NCI-H2029 treated with DMSO at 0.1 percent for 48 hours (cell line): ENCODE measurements around the gene STK11IP.

ENCODE experiments used
- DNase-seq: peaks from one replicate; lab custom pipeline; 2025; lab: John Stamatoyannopoulos, UW

STK11IP gene, protein sequence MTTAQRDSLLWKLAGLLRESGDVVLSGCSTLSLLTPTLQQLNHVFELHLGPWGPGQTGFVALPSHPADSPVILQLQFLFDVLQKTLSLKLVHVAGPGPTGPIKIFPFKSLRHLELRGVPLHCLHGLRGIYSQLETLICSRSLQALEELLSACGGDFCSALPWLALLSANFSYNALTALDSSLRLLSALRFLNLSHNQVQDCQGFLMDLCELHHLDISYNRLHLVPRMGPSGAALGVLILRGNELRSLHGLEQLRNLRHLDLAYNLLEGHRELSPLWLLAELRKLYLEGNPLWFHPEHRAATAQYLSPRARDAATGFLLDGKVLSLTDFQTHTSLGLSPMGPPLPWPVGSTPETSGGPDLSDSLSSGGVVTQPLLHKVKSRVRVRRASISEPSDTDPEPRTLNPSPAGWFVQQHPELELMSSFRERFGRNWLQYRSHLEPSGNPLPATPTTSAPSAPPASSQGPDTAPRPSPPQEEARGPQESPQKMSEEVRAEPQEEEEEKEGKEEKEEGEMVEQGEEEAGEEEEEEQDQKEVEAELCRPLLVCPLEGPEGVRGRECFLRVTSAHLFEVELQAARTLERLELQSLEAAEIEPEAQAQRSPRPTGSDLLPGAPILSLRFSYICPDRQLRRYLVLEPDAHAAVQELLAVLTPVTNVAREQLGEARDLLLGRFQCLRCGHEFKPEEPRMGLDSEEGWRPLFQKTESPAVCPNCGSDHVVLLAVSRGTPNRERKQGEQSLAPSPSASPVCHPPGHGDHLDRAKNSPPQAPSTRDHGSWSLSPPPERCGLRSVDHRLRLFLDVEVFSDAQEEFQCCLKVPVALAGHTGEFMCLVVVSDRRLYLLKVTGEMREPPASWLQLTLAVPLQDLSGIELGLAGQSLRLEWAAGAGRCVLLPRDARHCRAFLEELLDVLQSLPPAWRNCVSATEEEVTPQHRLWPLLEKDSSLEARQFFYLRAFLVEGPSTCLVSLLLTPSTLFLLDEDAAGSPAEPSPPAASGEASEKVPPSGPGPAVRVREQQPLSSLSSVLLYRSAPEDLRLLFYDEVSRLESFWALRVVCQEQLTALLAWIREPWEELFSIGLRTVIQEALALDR

DNA sequence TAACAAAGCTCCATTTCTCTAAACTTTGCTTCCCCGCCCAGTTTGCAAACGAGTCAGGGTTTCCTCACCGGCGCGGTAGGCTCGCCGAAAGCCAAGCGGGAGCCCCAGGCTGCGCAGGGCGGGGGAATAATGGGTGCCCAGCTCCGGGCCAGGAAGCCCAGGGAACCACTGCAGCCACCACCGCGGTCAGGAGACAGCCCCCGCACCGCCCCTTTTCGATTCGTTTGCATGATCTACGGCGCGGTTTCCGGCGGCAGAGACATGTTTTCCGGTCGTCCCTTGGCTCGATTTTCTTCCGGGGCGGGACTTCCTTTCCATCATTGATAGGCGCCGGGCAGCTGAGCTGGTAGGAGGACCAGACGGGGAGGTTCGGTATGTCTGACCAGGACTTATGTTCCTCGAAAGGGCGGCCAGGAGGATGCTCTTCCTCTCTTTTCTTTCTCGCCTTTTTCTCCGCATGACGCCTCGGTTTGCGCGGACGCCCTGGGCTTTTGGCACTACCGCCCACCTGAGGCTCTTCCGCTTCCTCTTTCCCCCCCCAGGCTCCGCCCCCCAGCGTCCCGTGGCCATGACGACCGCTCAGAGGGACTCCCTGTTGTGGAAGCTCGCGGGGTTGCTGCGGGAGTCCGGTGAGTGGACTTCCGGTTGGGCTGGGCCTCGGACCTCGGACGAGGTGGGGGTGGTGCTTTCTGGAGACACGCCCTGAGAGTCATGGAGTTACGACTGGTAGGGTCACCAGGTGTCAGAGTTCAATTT, at the start of gene STK11IP:
STK11IP (plus strand) TSS at position 306 of the 756 bp plus-strand sequence; CDS start at position 569, 263 bp downstream.
- peak; percentile 89 for DNase-seq

DNA sequence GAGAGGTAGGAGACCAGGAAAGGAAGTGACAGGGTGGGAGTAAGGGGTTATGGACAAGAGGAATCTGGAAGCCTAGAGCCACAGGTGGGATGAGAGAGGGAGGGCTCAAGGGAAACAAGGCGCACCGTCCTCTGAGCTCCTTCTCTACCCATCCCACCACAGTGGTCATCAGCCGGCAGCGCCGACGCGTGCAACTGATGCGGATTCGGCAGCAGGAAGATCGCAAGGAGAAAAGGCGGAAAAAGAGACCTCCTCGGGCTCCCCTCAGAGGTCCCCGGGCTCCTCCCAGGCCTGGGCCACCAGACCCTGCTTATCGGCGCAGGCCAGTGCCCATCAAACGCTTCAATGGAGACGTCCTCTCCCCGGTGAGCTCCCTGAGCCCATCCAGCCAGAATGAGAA, 48.7 kb upstream of the STK11IP start:
- no peak for DNase-seq

DNA sequence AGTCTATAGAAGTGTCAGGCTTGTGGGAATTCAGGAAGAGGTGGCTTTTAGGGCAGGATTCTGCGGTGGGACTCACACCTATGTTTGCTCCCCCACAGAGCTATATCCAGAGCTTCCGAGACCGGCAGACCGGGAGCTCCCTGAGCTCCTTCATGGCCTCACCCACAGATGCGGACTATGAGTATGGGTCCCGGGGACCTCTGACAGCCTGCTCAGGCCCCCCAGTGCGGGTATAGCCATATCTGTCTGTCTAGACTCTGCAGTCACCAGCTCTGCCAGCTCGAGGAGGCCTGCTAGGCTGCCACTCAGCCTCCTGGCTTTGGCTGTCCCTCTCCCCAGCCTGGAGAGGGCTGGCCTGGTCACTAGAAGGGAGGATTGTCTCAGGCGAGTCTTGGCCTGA, 48.0 kb upstream of the STK11IP start:
- no peak for DNase-seq

DNA sequence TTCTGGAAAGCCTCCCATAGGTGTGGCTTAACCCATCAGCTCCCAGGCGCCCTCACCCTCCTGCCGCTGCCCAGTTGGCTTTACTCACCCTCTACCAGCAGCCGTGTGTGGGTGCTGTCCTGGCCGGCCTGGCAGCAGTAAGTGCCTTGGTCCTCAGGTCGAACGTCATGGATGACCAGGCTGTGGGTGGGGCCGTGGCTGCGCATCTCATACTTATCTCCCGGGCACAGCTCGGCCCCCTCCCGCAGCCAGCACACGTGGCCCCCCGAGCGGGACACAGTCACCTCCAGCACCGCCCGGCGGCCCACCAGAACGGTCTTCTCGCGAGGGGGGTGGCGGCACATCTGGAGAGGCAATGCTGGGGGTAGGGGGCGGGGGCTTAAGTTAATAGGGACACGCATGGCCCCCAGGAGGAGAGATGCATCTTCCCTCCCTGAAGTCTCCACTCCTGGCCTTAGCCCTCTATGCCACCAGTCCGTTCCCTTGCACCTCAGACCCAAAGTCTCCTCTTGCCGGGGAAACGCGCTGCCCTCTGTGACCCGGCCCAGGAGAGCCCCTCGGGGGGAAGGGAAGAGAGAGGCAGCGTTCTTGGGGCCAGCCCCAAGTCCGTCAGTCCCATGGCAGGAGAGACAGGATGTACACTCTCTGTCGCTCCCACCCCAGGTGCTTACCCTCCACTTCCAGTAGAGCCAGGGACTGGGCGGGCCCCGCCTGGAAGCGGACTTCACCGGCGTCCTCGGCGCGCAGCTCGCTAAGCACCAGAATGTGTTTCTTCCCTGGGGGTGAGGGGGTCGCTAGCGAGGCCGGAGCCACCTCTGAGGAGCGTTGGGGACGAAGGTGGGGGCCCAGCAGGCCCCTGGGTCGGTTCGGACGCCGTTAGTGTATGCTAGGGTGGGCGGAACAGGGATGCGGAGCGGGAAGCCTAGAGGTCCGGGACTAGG, 45.9 kb upstream of the STK11IP start:
- DNase-seq: no peak

DNA sequence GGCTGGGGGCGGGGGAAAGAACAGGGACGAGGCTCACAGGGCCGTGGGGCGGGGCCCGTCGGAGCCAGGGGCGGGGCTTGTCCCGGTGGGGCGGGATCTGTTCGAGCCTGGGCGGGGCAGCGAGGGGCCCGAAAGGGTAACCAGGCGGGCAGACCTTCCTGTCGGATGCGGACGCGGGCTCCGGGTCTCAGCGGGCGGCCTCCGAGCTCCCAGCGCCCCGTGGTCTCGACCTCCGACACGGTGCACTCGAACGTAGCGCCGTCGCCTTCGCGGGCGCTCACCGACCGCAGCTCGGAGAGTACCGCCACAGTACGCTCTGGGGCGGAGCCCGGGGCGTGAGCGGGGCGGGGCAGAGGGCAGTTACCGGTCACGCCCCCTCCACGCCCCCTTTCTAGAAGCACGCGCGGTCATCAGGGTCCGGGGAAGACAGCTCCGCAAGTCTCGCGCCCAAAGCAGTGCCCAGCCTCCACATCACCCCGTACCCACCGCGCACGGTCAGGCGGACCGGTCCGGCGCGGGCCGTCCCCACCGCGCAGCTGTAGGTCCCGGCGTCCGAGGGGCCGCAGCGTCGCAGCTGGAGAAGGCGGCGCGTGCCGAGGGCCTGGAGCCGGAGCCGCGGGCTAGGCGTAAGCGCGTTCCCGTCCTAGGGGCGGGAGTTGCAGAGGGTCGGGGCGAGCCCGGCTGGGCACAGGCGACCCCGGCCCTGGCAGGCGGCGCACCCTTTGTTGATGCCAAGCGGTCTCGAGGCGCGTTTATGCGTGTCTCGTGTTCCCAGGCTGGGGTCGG, 45.1 kb upstream of the STK11IP start:
- DNase-seq: peak; percentile 35

DNA sequence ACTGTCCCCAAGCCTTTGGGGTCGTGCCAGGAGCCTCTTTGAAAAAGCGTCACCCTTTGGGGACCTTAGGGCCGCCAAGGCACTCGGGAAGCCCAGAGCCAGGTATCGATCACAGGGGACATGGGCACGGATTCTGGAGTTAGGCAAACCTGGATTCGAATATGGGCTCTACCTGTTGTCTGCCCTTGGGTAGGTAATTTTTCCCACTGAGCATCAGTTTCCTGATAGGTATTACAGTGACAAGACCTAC, 44.6 kb upstream of the STK11IP start:
- no peak for DNase-seq

DNA sequence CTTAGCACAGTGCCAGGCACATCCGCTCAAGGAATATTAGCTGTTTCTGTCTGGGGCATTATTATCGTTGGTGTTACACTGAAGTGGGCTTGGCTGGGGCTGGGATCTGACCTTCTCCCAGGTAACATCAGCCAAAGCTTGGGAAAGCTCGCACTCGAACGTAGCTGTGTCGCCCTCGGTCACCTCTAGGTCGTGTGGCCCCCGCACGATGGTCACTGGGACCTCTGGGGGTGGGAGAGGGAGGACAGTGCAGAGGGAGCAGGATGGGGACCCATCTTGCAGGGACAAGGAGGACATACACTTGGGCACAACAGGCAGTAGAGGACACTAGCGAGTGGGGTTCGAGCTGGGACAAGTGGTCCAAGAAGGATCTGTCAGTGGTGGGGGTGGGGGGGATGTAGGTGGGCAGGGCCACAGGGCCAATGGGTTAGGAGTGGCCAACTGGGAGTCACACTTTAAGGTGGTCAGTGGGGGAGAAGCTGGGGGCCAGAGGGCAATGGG, 44.1 kb upstream of the STK11IP start:
- no peak for DNase-seq

DNA sequence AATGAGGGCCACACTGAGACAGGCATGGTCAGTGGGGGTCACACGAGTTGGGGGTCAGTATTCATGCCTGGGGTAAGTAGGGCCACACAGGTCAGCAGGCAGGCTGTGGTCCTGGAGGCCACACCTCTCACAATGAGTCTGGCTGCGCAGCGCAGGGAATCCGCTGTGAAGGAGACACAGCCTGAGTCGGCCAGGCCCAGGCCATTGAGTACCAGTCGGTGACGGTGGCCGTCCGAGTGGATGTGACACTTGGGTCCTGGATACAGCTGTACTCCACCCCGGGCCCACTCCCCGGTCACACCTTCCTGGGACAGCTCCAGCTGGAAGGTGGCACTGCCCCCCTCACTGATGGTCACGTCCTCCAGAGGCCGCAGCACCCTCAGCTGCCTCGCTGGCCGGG, 43.3 kb upstream of the STK11IP start:
- DNase-seq: no peak

DNA sequence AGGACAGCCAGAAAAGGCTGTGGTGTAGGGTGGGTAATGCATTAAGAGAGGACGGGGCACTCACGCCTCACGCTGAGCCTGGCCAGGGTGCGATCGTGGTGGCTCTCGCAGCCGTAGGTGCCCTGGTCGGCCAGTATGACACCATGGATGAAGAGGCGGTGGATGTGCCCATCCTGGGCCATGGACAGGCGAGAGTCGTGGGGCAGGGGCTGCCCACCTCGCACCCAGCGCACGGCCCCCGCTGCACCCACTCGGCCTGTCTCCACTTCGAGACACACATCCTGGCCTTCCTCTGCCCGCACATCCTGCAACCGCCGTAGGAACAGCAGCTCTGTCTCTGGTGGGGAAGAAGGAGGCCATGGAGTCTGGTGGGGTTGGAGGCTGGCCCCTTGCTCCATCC, 41.7 kb upstream of the STK11IP start:
- no peak for DNase-seq

DNA sequence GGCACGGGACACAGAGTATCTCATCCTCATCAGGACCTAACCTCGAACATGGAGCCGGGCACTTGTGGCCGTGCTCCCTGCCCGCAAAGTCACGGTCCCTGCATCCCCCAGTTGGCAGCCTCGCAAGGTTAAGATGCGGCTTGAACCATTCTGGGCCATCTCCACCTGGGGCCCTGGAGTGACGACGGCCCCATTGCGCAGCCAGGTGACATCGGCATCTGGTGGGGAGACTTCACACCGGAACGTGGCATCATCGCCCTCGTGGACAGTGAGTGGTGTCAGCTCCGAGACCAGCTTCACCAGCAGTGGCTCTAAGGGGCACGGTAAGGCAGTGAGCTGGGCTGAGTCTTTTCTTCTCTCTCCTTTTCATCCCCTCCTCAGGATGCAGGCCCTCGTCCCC, 41.2 kb upstream of the STK11IP start:
- no peak for DNase-seq

DNA sequence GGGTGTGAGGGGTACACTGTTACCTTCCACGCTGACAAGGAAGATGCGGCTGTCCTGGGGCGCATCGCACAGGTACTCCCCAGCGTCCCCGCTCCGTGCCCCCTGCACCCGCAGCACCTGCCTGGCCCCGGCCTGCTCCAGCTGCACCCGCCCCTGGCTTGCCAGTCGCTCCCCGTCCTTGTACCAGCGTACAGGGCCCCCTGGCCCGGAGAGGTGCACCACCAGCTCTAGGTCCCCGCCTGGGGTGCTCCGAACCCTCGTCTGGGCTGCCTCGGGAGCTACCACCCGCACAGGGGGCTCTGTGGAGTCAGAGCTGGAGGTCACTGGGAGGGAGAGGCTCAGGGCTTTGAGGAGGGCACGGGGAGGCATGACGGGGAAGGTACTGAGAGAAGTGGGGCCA, 40.3 kb upstream of the STK11IP start:
- no peak for DNase-seq

DNA sequence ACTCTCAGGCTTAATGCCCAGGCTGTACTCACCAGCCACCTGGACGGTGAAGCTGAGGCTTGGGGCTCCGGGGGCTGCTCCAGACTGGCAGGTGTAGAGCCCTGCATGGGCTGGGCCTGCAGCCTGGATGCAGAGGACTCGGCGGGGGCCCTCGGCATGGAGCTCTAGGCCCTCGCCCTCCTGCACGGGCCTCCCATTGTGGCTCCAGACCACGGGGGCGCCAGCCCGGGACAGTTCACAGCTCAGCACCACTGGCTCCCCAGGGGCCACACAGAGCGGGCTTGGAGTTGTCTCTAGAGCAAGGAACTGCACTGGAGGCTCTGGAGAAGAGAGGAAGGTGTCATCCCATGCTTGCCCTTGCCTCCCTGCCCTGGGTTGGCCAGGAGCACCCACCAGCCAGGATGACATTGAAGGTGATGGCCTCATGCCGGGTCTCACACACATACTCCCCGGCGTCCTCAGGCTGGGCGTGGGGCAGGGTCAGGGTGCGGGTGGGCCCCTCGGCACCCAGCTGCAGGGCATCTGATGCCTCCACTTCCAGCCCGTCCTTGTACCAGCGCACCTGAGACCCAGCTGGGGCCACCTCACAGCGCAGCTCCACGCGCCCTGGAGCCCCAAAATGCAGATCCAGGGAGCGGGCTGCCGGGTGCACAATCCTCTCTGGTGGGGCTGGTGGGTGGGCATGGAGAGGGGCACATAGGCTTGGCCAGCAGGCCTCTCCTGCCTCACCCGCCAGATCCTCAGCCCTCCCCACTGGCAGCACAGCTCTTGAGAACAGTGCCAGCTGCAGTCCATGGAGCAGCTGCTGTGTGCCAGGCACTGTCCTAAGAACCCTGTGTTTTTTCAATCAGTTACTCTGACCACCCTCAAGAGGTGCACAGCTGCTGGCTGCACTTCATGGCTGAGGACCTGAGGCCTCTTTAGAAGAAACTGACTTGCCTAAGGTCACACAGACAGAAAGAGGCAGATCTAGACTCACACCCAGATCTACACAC, 39.6 kb upstream of the STK11IP start:
- DNase-seq: no peak

DNA sequence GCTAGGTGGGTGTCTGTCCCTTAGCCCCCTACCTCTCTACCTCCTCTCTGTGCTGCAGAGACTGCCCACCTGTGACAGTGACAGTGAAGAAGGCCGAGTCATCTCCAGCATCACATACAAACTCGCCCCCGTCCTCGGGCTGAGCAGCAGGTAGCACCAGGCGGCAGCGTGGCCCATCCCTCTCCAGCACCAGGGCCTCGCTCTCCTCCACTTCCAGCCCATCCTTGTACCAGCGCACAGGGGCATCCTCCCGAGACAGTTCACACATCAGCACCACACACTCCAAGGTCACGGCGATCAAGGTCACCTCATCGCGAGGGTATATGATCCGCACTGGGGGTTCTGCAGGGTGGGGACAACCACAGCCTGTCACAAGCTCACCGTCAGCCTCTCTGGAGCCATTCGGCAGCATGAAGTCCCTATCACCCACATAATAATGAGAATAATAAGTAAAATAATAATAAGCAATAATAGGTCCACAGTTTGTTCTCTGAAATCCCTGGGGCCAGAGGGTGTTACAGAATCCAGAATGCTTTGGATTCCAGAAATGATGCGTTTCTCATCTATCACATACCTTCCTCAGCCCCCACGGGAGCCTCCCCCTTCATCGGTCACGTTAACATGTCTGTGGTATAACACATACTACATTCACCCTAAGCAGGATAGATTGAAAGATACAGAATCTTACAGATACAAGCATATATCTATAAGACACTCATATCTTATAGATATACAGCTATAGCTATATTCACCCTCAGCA, 38.3 kb upstream of the STK11IP start:
- DNase-seq: no peak

DNA sequence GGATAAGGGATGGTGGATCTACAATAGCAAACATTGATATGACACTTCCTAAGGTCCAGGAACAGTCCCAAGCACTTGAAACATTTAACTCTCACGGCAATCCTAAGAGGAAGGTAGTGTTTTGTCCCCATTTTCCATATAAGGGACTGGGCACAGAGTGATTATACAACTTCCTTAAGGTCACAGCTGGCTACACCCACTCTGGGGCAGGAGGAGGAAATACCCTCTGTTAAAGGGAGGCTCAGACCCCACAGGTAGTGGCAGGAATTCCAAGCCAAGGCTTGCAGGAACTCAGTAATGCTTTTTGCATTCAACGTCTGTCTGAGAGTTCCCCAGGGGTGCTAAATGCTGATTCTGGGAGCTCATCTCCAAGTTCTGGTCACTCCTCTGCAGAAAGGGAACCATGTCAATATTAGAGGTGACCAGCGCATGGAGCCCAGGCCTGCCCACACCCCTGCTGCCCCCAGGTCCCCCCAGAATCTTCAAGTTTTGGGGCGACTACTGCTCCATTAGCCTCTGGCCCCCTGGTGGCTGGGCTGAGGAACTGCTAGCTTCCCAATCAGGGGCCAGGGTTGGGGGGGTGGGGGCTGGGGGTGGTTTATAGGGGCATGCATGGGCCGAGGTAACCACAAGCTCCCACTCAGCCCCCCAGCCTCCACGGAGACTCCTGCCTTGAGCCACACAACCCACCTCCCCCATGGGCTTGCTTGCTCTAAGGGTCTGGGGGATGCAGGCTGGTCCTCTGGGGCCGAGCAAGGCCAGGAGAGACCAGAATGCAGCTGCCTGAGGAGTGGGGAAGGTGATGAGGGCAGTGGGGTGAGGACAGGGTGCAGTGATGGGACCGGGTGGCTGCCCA, 37.4 kb upstream of the STK11IP start:
- no peak for DNase-seq

DNA sequence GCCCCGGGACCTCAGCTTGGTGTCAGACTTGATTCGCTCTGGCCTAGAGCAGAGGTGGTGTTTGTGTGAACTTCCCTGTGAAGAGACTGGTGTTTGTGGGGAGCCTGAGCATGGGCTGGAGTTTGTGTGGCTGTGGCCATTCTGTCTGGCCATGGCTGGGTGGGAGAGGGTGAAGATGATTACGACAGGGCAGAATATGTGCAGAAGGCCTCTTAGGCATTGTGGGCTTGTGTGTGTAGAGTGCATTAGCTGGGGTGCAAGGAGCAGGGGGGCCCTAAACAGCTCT, 36.8 kb upstream of the STK11IP start:
- DNase-seq: no peak

DNA sequence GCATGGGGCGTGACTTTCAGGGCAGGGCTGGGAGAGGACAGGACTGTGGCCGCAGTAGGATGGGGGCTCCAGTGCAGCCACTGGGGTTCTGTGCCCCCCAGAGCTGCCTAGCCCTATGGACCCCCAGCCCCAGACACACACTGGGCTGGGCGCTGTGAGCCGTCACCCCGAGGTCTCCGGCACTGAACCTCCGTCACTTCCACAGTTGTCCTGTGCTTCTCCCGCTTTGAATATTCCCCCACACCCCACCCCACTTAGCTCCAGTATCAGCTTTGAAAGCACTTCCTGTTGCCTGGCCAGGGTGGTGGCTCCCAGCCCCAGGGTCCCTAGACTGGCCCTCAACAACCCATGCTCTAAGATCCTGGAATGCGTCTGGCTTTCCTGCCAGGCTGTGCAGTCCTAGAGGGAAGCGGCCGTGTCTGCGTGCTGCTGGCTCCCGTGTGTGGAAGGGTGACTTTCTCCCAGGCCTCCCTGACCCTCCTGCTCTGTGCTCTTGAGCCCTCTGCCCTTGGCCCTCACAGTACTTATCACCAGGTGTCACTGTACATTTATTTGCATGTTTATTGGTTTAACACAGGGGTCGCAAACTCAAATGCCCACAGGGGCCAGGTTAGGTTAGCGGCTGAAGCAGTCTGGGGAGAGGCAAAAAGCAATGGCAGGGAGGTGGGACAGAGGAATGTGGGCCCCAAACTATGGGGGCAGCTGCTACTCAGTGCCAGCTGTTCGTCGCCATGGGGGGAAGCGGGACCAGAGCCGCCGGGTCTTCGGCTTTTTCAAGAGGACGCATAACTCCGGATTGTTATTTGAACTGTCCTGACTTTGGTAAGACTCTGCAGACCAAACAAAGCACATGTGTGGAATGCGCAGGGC, 36.2 kb upstream of the STK11IP start:
- no peak for DNase-seq
